ENCODE results near the gene HTR6. TPM values are rescaled to one million over a fixed set of nuclear protein-coding genes. Genes with fewer than 3 reads are reported as not detected.

The HTR6 gene
- total and polyA plus RNA-seq, 12 donors: not detected

GRCh38 chr1:19646377-19647319, 18.0 kb upstream of the HTR6 start:
- TF ChIP-seq, protein P1, sequence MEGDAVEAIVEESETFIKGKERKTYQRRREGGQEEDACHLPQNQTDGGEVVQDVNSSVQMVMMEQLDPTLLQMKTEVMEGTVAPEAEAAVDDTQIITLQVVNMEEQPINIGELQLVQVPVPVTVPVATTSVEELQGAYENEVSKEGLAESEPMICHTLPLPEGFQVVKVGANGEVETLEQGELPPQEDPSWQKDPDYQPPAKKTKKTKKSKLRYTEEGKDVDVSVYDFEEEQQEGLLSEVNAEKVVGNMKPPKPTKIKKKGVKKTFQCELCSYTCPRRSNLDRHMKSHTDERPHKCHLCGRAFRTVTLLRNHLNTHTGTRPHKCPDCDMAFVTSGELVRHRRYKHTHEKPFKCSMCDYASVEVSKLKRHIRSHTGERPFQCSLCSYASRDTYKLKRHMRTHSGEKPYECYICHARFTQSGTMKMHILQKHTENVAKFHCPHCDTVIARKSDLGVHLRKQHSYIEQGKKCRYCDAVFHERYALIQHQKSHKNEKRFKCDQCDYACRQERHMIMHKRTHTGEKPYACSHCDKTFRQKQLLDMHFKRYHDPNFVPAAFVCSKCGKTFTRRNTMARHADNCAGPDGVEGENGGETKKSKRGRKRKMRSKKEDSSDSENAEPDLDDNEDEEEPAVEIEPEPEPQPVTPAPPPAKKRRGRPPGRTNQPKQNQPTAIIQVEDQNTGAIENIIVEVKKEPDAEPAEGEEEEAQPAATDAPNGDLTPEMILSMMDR (IDR thresholded peaks at IDR 0.05): no peak
- TF ChIP-seq POLR2A (IDR thresholded peaks at IDR 0.05): no peak
- Histone ChIP-seq H3K4me1 (replicated peaks in 1 of 2) (peaks cover 5 to 19% of the 10 kb centered on the region in 2 donors), H3K4me3 (peak overlapping the region in 1 of 4 donors; percentile 82)

DNA sequence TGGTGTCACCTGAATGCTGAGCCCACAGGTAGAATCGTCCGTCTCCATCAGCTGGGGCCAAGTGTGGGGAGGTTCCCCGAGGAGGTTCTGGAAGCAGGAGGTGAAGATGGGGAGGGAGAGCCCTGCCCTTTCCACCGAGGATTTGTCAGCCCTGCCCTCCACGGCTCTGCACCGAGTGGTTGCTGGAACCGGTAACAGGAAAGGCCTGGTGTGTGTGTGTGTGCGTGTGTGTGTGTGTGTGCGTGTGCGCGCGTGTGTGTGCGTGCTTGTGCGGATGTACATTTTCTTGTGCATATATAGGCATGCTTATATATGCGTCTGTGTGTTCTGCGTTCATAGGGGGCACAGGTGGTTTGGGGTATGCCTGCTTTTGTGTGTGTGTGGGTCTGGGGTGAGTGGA, 17.0 kb upstream of the HTR6 start:
- H3K27me3 ChIP-seq: no peaks in the 10 kb centered on the region
- WGBS, 4 donors: 63 to 82% (median 65%) methylated on average over 16 of the region's 16 CpGs
- no peak for DNase-seq
- H3K36me3 ChIP-seq (replicated peaks in 1 of 2): no peaks in the 10 kb centered on the region
- TF ChIP-seq, protein P1 (IDR thresholded peaks at IDR 0.05): no peak
- TF ChIP-seq POLR2A (IDR thresholded peaks at IDR 0.05): no peak
- no peak overlapping the region for H3K4me3 ChIP-seq
- H3K27ac ChIP-seq: peak overlapping the region in 1 of 5 donors; percentile 52
- H3K4me1 ChIP-seq (replicated peaks in 1 of 2): peaks cover 5 to 19% of the 10 kb centered on the region in 2 donors
- intact Hi-C loops (cut with DNase I): loop anchor here in 1 of 2 donors (10.0 kb wide), 1 partner anchor 163 kb away; the partner anchor contains the start of gene CAPZB
- H3K9me3 ChIP-seq (replicated peaks in 1 of 3): no peaks in the 10 kb centered on the region

More at GRCh38 chr1:19646377-19647319, 18.0 kb upstream of the HTR6 start:
- peak overlapping the region in 1 of 5 donors; percentile 87 for H3K27ac ChIP-seq
- intact Hi-C loops (cut with DNase I): loop anchor here in 1 of 2 donors (10.0 kb wide), 1 partner anchor 162 kb away; the partner anchor contains the start of gene CAPZB
- DNase-seq: no peak
- H3K36me3 ChIP-seq (replicated peaks in 1 of 2): no peaks in the 10 kb centered on the region
- no peaks in the 10 kb centered on the region for H3K27me3 ChIP-seq
- H3K9me3 ChIP-seq (replicated peaks in 1 of 3): no peaks in the 10 kb centered on the region
- 85 to 95% (median 91%) methylated on average over 6 to 9 of the region's 9 CpGs for WGBS, 4 donors

DNA sequence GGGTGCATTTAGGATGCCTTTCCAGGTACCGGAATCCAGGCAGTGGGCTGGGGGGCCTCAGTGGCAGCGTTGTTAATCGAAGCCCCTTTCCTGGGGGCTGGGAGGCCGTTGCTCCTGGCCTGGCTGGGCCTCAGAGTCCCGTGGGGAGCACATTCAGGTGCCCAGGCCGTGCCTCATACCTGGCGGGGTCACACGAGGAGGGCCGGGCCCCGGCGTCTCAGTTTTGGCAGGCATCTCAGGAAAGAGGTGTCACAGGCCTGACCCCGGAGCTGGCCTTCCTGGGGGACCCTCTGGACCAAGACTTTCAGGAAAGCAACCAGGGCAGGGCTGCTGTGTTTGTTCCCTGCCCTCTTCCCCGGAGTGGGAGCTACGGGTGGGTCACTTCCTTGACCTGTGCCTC, 16.4 kb upstream of the HTR6 start:
- WGBS, 4 donors: 71 to 82% (median 76%) methylated on average over 7 to 14 of the region's 14 CpGs
- no peaks in the 10 kb centered on the region for H3K36me3 ChIP-seq (replicated peaks in 1 of 2)
- no peaks in the 10 kb centered on the region for H3K27me3 ChIP-seq
- H3K4me3 ChIP-seq: no peak overlapping the region
- TF ChIP-seq, protein P1 (IDR thresholded peaks at IDR 0.05): no peak
- no peak for TF ChIP-seq POLR2A (IDR thresholded peaks at IDR 0.05)
- peak overlapping the region in 1 of 5 donors; percentile 7 for H3K27ac ChIP-seq
- DNase-seq: no peak
- no peaks in the 10 kb centered on the region for H3K9me3 ChIP-seq (replicated peaks in 1 of 3)
- peaks cover 5 to 18% of the 10 kb centered on the region in 2 donors for H3K4me1 ChIP-seq (replicated peaks in 1 of 2)
- intact Hi-C loops (cut with DNase I): loop anchor here in 1 of 2 donors (10.0 kb wide), 1 partner anchor 163 kb away; the partner anchor contains the start of gene CAPZB

DNA sequence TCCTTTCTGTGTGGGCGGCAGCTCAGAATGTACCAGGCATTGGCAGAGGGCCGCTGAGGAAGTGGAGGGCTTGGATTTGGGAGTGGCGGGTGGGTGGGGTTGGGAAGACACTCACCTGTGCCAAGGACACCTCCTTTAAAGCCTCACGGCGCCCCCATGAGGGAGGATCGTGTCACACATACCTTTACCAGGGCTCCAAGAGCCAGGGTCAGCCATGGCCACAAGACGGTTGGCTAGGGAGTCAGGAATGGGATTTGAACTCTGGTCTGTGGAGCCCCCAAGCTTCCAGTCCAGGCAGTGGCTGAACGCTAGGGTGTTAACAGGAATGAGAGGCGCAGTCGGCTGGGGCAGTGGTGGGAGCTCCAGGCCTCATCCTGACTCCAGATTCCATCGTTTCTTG, 16.0 kb upstream of the HTR6 start:
- Histone ChIP-seq H3K4me3 (no peak overlapping the region), H3K36me3 (replicated peaks in 1 of 2) (no peaks in the 10 kb centered on the region), H3K4me1 (replicated peaks in 1 of 2) (peaks cover 1 to 14% of the 10 kb centered on the region in 2 donors), H3K9me3 (replicated peaks in 1 of 3) (no peaks in the 10 kb centered on the region), H3K27me3 (no peaks in the 10 kb centered on the region), H3K27ac (peak overlapping the region in 1 of 5 donors; percentile 7)
- DNase-seq: no peak
- 63 to 89% (median 70%) methylated on average over 5 to 11 of the region's 11 CpGs for WGBS, 4 donors
- intact Hi-C loops (cut with DNase I): loop anchor here in 1 of 2 donors (10.0 kb wide), 1 partner anchor 164 kb away; the partner anchor contains the start of gene CAPZB
- no peak for TF ChIP-seq POLR2A (IDR thresholded peaks at IDR 0.05)
- TF ChIP-seq, protein P1 (IDR thresholded peaks at IDR 0.05): peak in 1 of 6 experiments; percentile 13
